HG02973 (cell line): ENCODE data around the gene CA5A.

ENCODE experiments used
- ATAC-seq: cut with Tn5 transposase; IDR thresholded peaks from one replicate; pipeline ENCODE4 v1.9.1; 2021; ENCODE audit warnings: moderate library complexity; ENCODE audit not compliant: unreplicated experiment

Gene CA5A

DNA sequence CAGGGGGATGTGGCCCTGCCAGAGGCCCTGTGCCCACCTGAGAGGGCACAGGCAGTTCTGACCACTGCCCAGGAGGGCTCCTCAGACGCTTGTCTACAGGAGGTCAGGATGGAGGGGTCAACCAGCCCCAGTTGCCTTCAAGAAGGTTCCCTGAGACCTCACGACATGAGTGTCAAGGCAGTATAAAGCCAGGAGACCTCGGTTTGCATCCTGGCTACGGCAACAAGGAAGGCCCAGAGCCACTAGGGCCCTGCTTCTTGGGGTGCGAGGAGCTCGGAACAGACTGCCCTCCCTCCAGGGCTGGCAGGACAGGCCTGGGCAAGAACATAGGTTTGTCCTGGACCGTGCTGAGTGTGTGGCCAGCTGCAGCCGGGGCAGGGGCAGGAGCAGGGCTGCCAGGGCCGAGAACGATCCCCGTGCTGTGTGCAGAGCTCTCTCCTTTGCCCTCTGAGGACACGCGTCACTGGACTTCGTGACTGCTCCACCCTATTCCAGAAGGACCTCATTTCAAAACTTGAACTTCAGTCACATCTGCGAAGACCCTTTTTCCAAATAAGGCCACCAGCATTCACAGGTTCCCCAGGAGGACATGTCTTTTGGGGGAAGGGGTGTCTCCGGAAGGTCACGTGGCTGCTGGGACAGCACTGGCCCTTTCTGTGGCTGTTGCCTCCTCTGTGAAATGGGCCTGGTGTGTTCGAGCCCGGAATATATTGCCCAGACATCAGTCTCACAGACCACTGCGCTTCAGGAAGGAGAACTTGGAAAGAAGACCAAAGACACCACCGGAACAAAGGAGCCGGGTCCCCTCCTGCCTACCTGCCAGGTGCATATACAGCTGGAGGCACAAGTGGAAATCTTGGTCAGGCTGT is 94.8 kb downstream of the CA5A start:
- ATAC-seq = no peak

DNA sequence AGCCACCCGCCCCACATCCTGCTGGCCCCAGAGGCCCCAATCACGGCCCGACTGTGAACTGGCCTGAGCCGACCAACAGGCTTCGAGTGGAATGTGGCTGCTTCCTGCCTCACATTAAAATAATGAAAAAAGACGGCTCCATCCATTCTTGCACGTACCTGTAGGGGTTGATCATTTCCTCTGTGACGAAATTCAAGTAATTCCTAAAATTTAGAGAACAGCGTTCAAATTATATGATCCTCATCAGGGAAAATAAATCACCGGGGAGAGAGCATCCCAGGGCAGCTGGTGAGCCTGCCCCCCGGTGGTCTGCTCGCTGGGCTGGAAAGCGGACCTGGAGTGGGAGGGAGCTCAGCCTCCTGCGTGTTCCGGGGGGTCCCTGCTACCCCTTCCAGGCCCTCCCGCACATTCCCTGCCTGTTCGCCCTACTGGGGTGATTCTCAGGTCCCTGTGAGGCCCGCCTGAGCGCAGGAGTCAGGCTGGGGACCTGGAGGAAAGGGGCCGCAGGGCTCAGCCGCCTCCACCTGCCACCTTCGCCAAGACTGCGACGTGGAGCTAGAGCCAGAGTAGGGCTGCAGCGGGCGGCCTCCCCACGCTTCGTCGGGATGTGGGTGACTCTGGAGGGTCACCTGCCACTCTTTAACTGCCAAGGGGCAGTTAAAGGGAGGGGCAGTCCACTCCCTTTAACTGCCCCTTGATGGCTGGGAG is 95.9 kb downstream of the CA5A start:
- ATAC-seq = no peak

DNA sequence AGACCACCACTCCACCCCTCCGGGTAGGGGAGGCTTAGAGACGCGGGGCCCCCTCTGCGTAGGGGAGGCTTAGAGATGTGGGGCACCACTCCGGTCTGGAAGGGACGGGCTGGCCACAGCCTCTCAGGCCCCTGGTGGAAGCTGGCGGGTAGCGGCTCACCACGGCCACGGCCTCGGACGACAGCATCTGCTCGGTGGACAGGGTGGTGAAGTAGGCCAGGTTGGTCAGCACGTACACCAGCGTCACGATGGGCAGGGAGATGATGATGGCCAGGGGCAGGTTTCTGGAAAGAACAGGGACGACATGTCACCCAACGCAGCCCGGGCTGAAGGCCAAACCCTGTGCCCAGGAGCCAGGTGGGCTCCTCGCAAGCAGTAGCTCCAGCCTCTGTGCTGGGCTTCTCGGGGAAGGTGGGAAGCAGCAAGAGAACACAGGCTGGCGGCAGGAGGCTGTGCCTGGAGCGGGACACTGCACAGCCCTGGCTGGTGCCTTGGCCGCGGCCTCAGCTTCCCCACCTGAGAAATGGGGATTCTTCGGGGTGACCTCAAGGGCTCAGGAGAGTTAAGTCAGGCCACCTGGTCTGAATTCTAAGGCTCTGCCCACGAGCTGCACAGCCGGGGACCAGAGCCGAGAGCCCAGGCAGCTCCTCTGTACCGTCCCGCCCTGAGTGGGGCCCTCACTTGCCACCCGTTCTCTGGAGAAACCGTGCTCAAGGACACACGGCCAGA is 96.6 kb downstream of the CA5A start:
- no peak for ATAC-seq

DNA sequence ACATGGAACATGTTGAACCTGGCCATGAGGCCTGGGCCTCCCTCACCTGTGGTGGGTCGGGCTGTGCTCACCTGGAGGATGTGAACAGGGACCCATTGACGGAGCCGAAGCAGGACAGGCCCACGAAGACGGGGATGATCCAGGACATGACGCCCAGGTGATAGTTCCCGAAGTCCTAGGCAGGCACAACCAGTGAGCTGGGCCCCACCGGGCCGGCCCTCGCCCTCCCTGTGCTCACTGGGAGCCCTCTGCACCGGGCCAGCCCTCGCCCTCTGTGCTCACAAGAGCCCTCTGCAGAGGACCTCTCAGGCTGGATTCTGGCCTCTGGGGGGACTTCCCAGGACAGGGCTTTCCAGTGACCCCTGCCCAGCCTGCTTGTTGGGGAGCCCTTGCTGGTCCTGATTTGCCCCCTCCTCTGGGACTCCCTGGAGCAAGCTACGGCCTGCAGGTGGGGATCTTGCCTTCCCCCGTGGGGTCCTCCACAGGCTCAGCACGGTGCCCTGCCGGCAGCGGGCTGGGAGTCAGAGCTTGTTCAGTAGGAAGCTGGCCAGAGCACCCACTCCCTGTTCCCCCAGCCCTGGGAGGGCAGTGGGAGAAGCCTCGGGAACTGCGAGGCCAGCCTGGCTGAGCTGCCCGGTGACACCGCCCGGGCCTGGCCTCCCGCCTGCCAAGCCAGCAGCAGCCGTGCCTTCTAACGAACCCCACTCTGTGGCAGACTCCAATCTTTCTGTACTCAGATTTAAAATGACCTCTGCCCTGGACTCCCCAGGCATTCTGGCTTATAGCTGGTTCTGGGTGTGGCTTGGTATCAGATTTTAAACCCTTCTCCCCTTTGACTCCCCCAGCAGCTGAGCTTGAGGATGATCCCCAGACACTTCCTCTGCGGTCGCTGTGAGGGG is 97.4 kb downstream of the CA5A start:
- ATAC-seq = no peak
